ENCODE data around the gene GRIK4.

The GRIK4 gene

DNA sequence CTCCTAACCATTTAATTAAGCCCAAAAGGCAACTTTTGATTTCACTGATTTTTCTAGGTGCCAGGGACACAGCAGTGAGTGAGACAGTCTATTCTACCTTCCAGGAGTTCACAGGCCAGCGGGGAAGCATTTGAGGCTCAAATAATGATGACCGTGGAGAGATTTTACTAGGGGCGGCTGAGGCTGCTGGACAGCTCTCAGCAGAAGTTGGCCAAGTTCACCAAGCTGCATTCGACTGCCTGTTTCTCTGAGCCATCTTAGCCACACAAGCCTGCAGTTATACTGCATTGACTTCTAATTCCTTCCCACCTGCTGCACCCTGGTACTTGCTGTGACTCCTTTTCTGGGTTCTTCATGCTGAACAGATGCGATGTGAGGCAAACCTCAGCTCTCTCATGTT lies 343.4 kb downstream of the GRIK4 start:
- no peaks in the 10 kb centered on the region for H3K79me2 ChIP-seq (ENCODE audit: control insufficient read depth, low read length)
- H3K9me2 ChIP-seq (replicated peaks; ENCODE audit: control insufficient read depth, low read length), result no peaks in the 10 kb centered on the region
- TF ChIP-seq, protein P1, sequence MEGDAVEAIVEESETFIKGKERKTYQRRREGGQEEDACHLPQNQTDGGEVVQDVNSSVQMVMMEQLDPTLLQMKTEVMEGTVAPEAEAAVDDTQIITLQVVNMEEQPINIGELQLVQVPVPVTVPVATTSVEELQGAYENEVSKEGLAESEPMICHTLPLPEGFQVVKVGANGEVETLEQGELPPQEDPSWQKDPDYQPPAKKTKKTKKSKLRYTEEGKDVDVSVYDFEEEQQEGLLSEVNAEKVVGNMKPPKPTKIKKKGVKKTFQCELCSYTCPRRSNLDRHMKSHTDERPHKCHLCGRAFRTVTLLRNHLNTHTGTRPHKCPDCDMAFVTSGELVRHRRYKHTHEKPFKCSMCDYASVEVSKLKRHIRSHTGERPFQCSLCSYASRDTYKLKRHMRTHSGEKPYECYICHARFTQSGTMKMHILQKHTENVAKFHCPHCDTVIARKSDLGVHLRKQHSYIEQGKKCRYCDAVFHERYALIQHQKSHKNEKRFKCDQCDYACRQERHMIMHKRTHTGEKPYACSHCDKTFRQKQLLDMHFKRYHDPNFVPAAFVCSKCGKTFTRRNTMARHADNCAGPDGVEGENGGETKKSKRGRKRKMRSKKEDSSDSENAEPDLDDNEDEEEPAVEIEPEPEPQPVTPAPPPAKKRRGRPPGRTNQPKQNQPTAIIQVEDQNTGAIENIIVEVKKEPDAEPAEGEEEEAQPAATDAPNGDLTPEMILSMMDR (IDR thresholded peaks at IDR 0.05; ENCODE audit: low read depth, low read length, poor library complexity, severe bottlenecking), result no peak
- TF ChIP-seq EZH2phosphoT487 (IDR thresholded peaks at IDR 0.05; ENCODE audit: borderline replicate concordance, low read length), result no peak
- H3K27me3 ChIP-seq (ENCODE audit: control insufficient read depth, low read length), result peaks cover 7% of the 10 kb centered on the region; the same call in 1 of the 2 replicates
- no peak overlapping the region for H3K27ac ChIP-seq (ENCODE audit: low read depth, low read length)
- H3K4me3 ChIP-seq (ENCODE audit: low read length), result no peak overlapping the region
- H3K4me2 ChIP-seq (ENCODE audit: low read length), result no peak overlapping the region
- H3K9me3 ChIP-seq (ENCODE audit: control insufficient read depth, insufficient read depth, low read length), result no peaks in the 10 kb centered on the region
- H3K4me1 ChIP-seq (ENCODE audit: control insufficient read depth, low read length), result no peaks in the 10 kb centered on the region
- H3F3A ChIP-seq (ENCODE audit: control insufficient read depth, insufficient read depth), result no peaks in the 10 kb centered on the region
- no peaks in the 10 kb centered on the region for H3K36me3 ChIP-seq (ENCODE audit: control insufficient read depth, low read length)
- no peaks in the 10 kb centered on the region for H4K20me1 ChIP-seq (ENCODE audit: control insufficient read depth, insufficient read depth, low read depth, low read length)

DNA sequence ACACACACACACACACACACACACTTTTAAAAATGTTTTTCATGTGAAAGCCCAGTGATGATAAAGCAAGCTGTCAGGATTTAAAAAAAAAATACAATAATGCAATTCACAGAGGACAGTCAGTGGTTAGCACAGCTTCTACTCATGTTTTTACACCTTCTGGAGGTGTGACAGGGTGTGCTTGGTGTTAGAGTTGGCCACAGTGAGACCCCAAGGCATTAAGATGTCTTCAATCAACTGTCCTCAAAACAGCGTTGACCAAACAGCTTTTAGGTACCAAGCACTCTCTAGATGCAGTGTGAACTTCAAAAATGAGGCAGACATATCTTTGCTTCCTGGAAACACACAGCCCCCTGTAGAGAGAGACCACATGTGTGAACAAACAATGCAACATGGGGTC lies 346.0 kb downstream of the GRIK4 start:
- no peak for TF ChIP-seq EZH2phosphoT487 (IDR thresholded peaks at IDR 0.05; ENCODE audit: borderline replicate concordance, low read length)
- TF ChIP-seq, protein P1 (IDR thresholded peaks at IDR 0.05; ENCODE audit: low read depth, low read length, poor library complexity, severe bottlenecking), result no peak
- peaks cover 7% of the 10 kb centered on the region; the same call in 1 of the 2 replicates for H3K27me3 ChIP-seq (ENCODE audit: control insufficient read depth, low read length)

DNA sequence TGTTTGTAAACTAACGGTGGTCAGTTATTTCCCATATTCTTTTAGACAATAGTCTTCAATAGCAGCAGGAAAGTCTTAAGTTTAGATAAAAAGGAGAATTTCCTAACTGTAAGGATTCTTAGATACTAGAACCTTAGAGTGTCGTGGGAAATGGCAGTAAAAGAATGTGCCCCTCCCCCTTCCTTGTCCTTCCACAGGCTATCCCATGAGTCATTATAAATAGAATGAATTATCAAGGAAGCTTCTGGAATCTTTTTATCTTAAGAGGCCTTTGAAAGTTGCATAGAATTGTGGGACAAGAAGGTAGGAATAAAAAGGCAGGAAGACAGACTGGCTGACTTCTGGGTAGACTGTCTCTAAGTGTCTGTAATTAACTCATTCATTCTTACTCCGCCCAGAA lies 347.2 kb downstream of the GRIK4 start:
- TF ChIP-seq, protein P1 (IDR thresholded peaks at IDR 0.05; ENCODE audit: low read depth, low read length, poor library complexity, severe bottlenecking), result no peak
- TF ChIP-seq EZH2phosphoT487 (IDR thresholded peaks at IDR 0.05; ENCODE audit: borderline replicate concordance, low read length), result no peak
- no peaks in the 10 kb centered on the region for H4K20me1 ChIP-seq (ENCODE audit: control insufficient read depth, insufficient read depth, low read depth, low read length)
- H3K27me3 ChIP-seq (ENCODE audit: control insufficient read depth, low read length), result no peaks in the 10 kb centered on the region
- H3K27ac ChIP-seq (ENCODE audit: low read depth, low read length), result no peak overlapping the region
- no peaks in the 10 kb centered on the region for H3K9me2 ChIP-seq (replicated peaks; ENCODE audit: control insufficient read depth, low read length)
- H3K79me2 ChIP-seq (ENCODE audit: control insufficient read depth, low read length), result no peaks in the 10 kb centered on the region
- no peaks in the 10 kb centered on the region for H3K9me3 ChIP-seq (ENCODE audit: control insufficient read depth, insufficient read depth, low read length)
- no peaks in the 10 kb centered on the region for H3K36me3 ChIP-seq (ENCODE audit: control insufficient read depth, low read length)
- H3K4me3 ChIP-seq (ENCODE audit: low read length), result no peak overlapping the region
- no peaks in the 10 kb centered on the region for H3K4me1 ChIP-seq (ENCODE audit: control insufficient read depth, low read length)
- no peaks in the 10 kb centered on the region for H3F3A ChIP-seq (ENCODE audit: control insufficient read depth, insufficient read depth)
- no peak overlapping the region for H3K4me2 ChIP-seq (ENCODE audit: low read length)

More for the DNA sequence above, 346.0 kb downstream of the GRIK4 start:
- H3K9me2 ChIP-seq (replicated peaks; ENCODE audit: control insufficient read depth, low read length), result no peaks in the 10 kb centered on the region
- H3K4me3 ChIP-seq (ENCODE audit: low read length), result no peak overlapping the region
- H3K4me1 ChIP-seq (ENCODE audit: control insufficient read depth, low read length), result no peaks in the 10 kb centered on the region
- no peaks in the 10 kb centered on the region for H4K20me1 ChIP-seq (ENCODE audit: control insufficient read depth, insufficient read depth, low read depth, low read length)
- no peaks in the 10 kb centered on the region for H3F3A ChIP-seq (ENCODE audit: control insufficient read depth, insufficient read depth)
- H3K9me3 ChIP-seq (ENCODE audit: control insufficient read depth, insufficient read depth, low read length), result no peaks in the 10 kb centered on the region
- no peaks in the 10 kb centered on the region for H3K79me2 ChIP-seq (ENCODE audit: control insufficient read depth, low read length)
- no peak overlapping the region for H3K27ac ChIP-seq (ENCODE audit: low read depth, low read length)
- no peaks in the 10 kb centered on the region for H3K36me3 ChIP-seq (ENCODE audit: control insufficient read depth, low read length)
- H3K4me2 ChIP-seq (ENCODE audit: low read length), result no peak overlapping the region

All from DOHH2 (cell line).